K562 (cell line): ENCODE results near the gene STING1. TPM values are rescaled to one million over a fixed set of nuclear protein-coding genes. Genes with fewer than 3 reads are reported as not detected.

Experiments
- GABPB1 ChIP-seq: sonication (generic); formaldehyde crosslinking; IDR thresholded peaks from 2 replicates; pipeline ENCODE4 v1.8.0; 2022; ENCODE audit warnings: mild to moderate bottlenecking, missing genetic modification reagents
- HDAC3 ChIP-seq: fragments of 450-650 bp; IDR thresholded peaks from 2 replicates; pipeline ENCODE4 v1.6.1; 2018; ENCODE audit warnings: borderline replicate concordance, mild to moderate bottlenecking, moderate library complexity; ENCODE audit not compliant: partially characterized antibody
- HDAC8 ChIP-seq: fragments of 450-650 bp; IDR thresholded peaks from 2 replicates; pipeline ENCODE4 v1.6.1; 2016; ENCODE audit warnings: mild to moderate bottlenecking, missing genetic modification characterization, moderate library complexity, missing compliant biosample characterization
- HLTF ChIP-seq: fragments of 450-650 bp; IDR thresholded peaks from 2 replicates; pipeline ENCODE4 v1.6.1; 2016
- HNRNPK ChIP-seq: fragments of 200-400 bp; formaldehyde crosslinking; IDR thresholded peaks from one replicate; pipeline ENCODE4 v1.6.1; 2018; ENCODE audit warnings: mild to moderate bottlenecking, low read depth, low read length; ENCODE audit not compliant: poor library complexity, severe bottlenecking
- HSF4 ChIP-seq: fragments of 250-450 bp; sonication (Bioruptor Pico); IDR thresholded peaks from 2 replicates; pipeline ENCODE4 v2.1.2; 2022; ENCODE audit warnings: mild to moderate bottlenecking, moderate library complexity, borderline replicate concordance
- MEF2D ChIP-seq: conservative IDR thresholded peaks from 2 replicates; pipeline ENCODE4 v1.6.1; 2016; ENCODE audit warnings: low read depth, missing genetic modification characterization, missing compliant biosample characterization
- NCOA2 ChIP-seq, 2 experiments: fragments of 450-650 bp; IDR thresholded peaks; 2 replicates each; pipeline ENCODE4 v1.6.1; 2018; ENCODE audit warnings: mild to moderate bottlenecking in 2 of 2, moderate library complexity in 1 of 2; ENCODE audit not compliant: partially characterized antibody in 2 of 2
- NUFIP1 ChIP-seq: fragments of 450-650 bp; IDR thresholded peaks from 2 replicates; pipeline ENCODE4 v1.6.1; 2018; ENCODE audit not compliant: partially characterized antibody
- PHF8 ChIP-seq: fragments of 200-600 bp; sonication (generic); IDR thresholded peaks from 2 replicates; pipeline ENCODE4 v1.6.1; 2012; ENCODE audit warnings: mixed run types, mild to moderate bottlenecking, inconsistent platforms, low read length, moderate library complexity, borderline replicate concordance
- PML ChIP-seq: IDR thresholded peaks from 2 replicates; pipeline ENCODE4 v1.6.1; 2012; ENCODE audit warnings: low read length, inconsistent platforms
- POU5F1 ChIP-seq: fragments of 150-350 bp; IDR thresholded peaks from 2 replicates; pipeline ENCODE4 v1.6.1; 2014; ENCODE audit warnings: borderline replicate concordance, low read length, low read depth, mild to moderate bottlenecking; ENCODE audit not compliant: partially characterized antibody
- SP2 ChIP-seq: IDR thresholded peaks from 2 replicates; pipeline ENCODE4 v1.6.1; 2011; ENCODE audit warnings: mild to moderate bottlenecking, low read depth, low read length, moderate library complexity; ENCODE audit not compliant: poor library complexity, severe bottlenecking; ENCODE audit errors: extremely low read depth
- ZKSCAN3 ChIP-seq: fragments of 250-450 bp; sonication (Bioruptor Pico); IDR thresholded peaks from 2 replicates; pipeline ENCODE4 v1.4.0; 2020
- ZNF3 ChIP-seq: fragments of 250-450 bp; sonication (Bioruptor Pico); IDR thresholded peaks from 2 replicates; pipeline ENCODE4 v1.5.0; 2021; ENCODE audit warnings: mild to moderate bottlenecking, moderate library complexity
- ZNF347 ChIP-seq: fragments of 450-650 bp; formaldehyde crosslinking; IDR thresholded peaks from 2 replicates; pipeline ENCODE4 v1.4.0; 2020; ENCODE audit warnings: low read depth, mild to moderate bottlenecking, moderate library complexity
- ZNF431 ChIP-seq: sonication (generic); formaldehyde crosslinking; IDR thresholded peaks from 2 replicates; pipeline ENCODE4 v1.8.0; 2022; ENCODE audit warnings: mild to moderate bottlenecking, missing genetic modification reagents
- ZNF57 ChIP-seq: fragments of 450-650 bp; formaldehyde crosslinking; IDR thresholded peaks from 2 replicates; pipeline ENCODE4 v1.4.0; 2020; ENCODE audit warnings: mild to moderate bottlenecking, moderate library complexity
- ZNF583 ChIP-seq: fragments of 250-450 bp; sonication (Bioruptor Pico); IDR thresholded peaks from 2 replicates; pipeline ENCODE4 v1.4.0; 2020
- ZNF766 ChIP-seq: fragments of 200-800 bp; sonication (Bioruptor generic); conservative IDR thresholded peaks from 2 replicates; pipeline ENCODE4 v1.6.1; 2016; ENCODE audit warnings: missing genetic modification characterization, missing compliant biosample characterization
- polyA plus RNA-seq, 8 experiments: library from polyadenylated mRNA; depleted of rRNA in 4 of 8; stranded (reverse) in 5 of 8; unstranded in 3 of 8; fragments of >200 nt; fragmentation: Nextera tagmentation in 2 of 8; fragmentation: Illumina TruSeq in 1 of 8; extraction: Ambion mirVana in 2 of 8; extraction: Trizol in 1 of 8; gene quantifications; 2 replicates each; pipeline versions ENCODE4 v1.2.1 to v1.2.3, GENCODE V29; 2011 to 2014; ENCODE audit warnings: inconsistent platforms in 1 of 8, missing spikeins in 1 of 8
- total RNA-seq, 7 experiments: library from RNA; depleted of rRNA in 6 of 7; stranded (reverse); fragments of >200 nt in 6 of 7; fragmentation: Illumina TruSeq in 2 of 7; extraction: Trizol in 2 of 7; gene quantifications; 2 replicates each; pipeline versions ENCODE4 v1.2.1 to v1.2.3, GENCODE V29; 2011 to 2021; ENCODE audit warnings: low replicate concordance in 1 of 7
- TF ChIP-seq, protein P1 (sequence below): fragments of 450-650 bp; formaldehyde crosslinking; IDR thresholded peaks from 2 replicates; pipeline ENCODE4 v1.4.0; 2022; ENCODE audit warnings: mild to moderate bottlenecking, moderate library complexity
- TF ChIP-seq, protein P2 (sequence below): sonication (generic); formaldehyde crosslinking; IDR thresholded peaks from 2 replicates; pipeline ENCODE4 v1.8.0; 2022; ENCODE audit warnings: mild to moderate bottlenecking, low read depth, missing genetic modification reagents
- TF ChIP-seq, protein P3 (sequence below): IDR thresholded peaks from 3 replicates; pipeline ENCODE4 v1.6.1; 2011; ENCODE audit warnings: borderline replicate concordance, mild to moderate bottlenecking, moderate library complexity; ENCODE audit not compliant: insufficient read length; ENCODE audit errors: extremely low read depth

Gene STING1
- total and polyA plus RNA-seq, 9 of the 15 experiments (the other 6 are each of a cell fraction or from before 2014, with no cell fraction given), result 20.8 to 69.1 (median 44.7) TPM

DNA sequence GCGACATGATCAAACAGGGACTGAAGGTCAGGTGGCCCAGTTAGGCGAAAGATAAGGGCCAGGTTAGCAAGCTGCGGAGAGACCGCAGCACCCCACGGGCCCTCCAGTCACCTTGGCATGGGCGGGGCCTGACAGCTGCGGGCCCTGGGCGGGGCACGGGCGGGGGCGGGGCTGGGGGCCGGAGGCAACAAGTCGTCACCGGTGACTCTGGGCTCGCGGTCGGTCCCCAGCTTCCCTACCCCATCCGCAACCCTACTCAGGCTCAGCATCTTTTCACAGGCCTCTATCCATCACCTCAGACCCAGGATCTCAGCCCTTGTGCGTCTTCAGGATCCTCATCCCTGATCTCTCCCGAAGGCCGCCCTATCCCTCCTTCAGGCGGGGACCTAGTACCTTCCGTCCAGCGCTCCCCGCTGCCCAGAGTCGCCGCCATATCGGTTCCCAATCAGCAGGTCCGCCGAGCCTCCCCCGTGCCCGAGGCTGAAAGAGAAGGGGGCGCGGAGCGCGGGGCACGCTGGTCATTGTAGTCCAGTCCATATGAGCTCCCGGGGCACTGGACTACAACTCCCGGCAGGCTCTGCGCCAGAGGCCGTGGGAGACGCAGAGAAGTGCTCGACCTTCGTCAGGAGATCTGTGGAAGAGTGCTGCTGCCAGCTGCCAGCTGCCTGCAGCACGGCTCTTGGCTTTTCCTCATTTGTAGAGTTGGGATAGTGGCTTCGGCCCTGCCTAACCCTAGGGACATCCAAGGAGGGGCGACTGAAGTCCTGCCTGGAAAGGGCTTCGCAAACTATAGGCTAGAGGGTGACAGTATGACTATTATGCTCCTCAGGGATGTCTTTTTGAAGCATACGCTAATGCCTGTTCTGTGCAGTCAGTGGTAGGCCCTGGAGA lies 43.3 kb downstream of the STING1 start, which contains the start of gene DNAJC18 (continued):
- TF ChIP-seq HSF4 (no peak), ZNF3 (CRISPR knock-in tag) (no peak), HLTF (no peak), POU5F1 (peak; percentile 40), HDAC8 (tag) (no peak), NUFIP1 (no peak), ZNF347 (CRISPR knock-in tag) (no peak), NCOA2 (IDR thresholded peaks at IDR 0.05; ENCODE audit: partially characterized antibody in 2 of 2) (no peak), PML (no peak), ZKSCAN3 (no peak), GABPB1 (CRISPR knock-in tag) (peak; percentile 76), ZNF57 (CRISPR knock-in tag) (no peak), PHF8 (peak; percentile 67; the same call in 1 of the 2 replicates), HNRNPK (no peak), ZNF583 (CRISPR knock-in tag) (no peak), ZNF766 (peak; percentile 57; the same call in 1 of the 2 replicates), HDAC3 (no peak), ZNF431 (CRISPR knock-in tag) (no peak), MEF2D (no peak), SP2 (no peak)
- TF ChIP-seq, protein P1, sequence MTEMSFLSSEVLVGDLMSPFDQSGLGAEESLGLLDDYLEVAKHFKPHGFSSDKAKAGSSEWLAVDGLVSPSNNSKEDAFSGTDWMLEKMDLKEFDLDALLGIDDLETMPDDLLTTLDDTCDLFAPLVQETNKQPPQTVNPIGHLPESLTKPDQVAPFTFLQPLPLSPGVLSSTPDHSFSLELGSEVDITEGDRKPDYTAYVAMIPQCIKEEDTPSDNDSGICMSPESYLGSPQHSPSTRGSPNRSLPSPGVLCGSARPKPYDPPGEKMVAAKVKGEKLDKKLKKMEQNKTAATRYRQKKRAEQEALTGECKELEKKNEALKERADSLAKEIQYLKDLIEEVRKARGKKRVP (CRISPR knock-in tag), result no peak
- TF ChIP-seq, protein P2, sequence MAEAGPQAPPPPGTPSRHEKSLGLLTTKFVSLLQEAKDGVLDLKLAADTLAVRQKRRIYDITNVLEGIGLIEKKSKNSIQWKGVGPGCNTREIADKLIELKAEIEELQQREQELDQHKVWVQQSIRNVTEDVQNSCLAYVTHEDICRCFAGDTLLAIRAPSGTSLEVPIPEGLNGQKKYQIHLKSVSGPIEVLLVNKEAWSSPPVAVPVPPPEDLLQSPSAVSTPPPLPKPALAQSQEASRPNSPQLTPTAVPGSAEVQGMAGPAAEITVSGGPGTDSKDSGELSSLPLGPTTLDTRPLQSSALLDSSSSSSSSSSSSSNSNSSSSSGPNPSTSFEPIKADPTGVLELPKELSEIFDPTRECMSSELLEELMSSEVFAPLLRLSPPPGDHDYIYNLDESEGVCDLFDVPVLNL (CRISPR knock-in tag), result no peak
- TF ChIP-seq, protein P3, sequence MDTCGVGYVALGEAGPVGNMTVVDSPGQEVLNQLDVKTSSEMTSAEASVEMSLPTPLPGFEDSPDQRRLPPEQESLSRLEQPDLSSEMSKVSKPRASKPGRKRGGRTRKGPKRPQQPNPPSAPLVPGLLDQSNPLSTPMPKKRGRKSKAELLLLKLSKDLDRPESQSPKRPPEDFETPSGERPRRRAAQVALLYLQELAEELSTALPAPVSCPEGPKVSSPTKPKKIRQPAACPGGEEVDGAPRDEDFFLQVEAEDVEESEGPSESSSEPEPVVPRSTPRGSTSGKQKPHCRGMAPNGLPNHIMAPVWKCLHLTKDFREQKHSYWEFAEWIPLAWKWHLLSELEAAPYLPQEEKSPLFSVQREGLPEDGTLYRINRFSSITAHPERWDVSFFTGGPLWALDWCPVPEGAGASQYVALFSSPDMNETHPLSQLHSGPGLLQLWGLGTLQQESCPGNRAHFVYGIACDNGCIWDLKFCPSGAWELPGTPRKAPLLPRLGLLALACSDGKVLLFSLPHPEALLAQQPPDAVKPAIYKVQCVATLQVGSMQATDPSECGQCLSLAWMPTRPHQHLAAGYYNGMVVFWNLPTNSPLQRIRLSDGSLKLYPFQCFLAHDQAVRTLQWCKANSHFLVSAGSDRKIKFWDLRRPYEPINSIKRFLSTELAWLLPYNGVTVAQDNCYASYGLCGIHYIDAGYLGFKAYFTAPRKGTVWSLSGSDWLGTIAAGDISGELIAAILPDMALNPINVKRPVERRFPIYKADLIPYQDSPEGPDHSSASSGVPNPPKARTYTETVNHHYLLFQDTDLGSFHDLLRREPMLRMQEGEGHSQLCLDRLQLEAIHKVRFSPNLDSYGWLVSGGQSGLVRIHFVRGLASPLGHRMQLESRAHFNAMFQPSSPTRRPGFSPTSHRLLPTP, result no peak
